Smooth muscle cell (in vitro differentiated cells): ENCODE data around the gene FBXW9. TPM values are rescaled to one million over a fixed set of nuclear protein-coding genes. Genes with fewer than 3 reads are reported as not detected.

Experiments used
- DNase-seq: peaks from one replicate; lab custom pipeline; 2025; ENCODE audit not compliant: unreplicated experiment; lab: John Stamatoyannopoulos, UW
- H2AFZ ChIP-seq: fragments of 200-600 bp; sonication (generic); 2 replicates; pipeline ENCODE4 v1.6.0; 2016; ENCODE audit warnings: antibody characterized with exemption, low read depth, mild to moderate bottlenecking
- H3F3A ChIP-seq: fragments of 200-600 bp; sonication (generic); 2 replicates; pipeline ENCODE4 v1.6.0; 2017; ENCODE audit warnings: antibody characterized with exemption, low read depth
- H3K27ac ChIP-seq: fragments of 200-600 bp; sonication (generic); 2 replicates; pipeline ENCODE4 v1.5.1; 2016; ENCODE audit warnings: low read depth, mild to moderate bottlenecking
- H3K27me3 ChIP-seq: fragments of 200-600 bp; sonication (generic); 2 replicates; pipeline ENCODE4 v1.6.1; 2016; ENCODE audit warnings: low read depth, mild to moderate bottlenecking
- H3K36me3 ChIP-seq: fragments of 200-600 bp; sonication (generic); 2 replicates; pipeline ENCODE4 v1.5.1; 2016; ENCODE audit warnings: low read depth
- H3K4me1 ChIP-seq: fragments of 200-600 bp; sonication (generic); 2 replicates; pipeline ENCODE4 v1.5.1; 2016; ENCODE audit warnings: low read depth
- H3K4me2 ChIP-seq: fragments of 200-600 bp; sonication (generic); 2 replicates; pipeline ENCODE4 v1.6.0; 2016; ENCODE audit warnings: mild to moderate bottlenecking
- H3K4me3 ChIP-seq: fragments of 200-600 bp; sonication (generic); 2 replicates; pipeline ENCODE4 v1.5.1; 2016; ENCODE audit warnings: mild to moderate bottlenecking
- H3K79me2 ChIP-seq: fragments of 200-600 bp; sonication (generic); 2 replicates; pipeline ENCODE4 v1.6.0; 2016; ENCODE audit warnings: low read depth, mild to moderate bottlenecking
- H3K9ac ChIP-seq: fragments of 200-600 bp; sonication (generic); 2 replicates; pipeline ENCODE4 v1.6.0; 2016; ENCODE audit warnings: low read depth
- H3K9me3 ChIP-seq: fragments of 200-600 bp; sonication (generic); replicated peaks from 2 replicates; pipeline ENCODE4 v1.5.1; 2016; ENCODE audit warnings: low read depth
- H4K20me1 ChIP-seq: fragments of 200-600 bp; sonication (generic); 2 replicates; pipeline ENCODE4 v1.6.0; 2016; ENCODE audit warnings: low read depth
- WGBS: methylation state at CpG from one replicate; pipeline ENCODE4 v1.1.7; 2016; ENCODE audit warnings: low lambda C conversion rate; 5-methylcytosine and 5-hydroxymethylcytosine counted together
- polyA plus RNA-seq: library from polyadenylated mRNA; unstranded; fragments of >200 nt; fragmentation: Nextera tagmentation; extraction: Ambion mirVana; gene quantifications from 2 replicates; pipeline ENCODE4 v1.2.1, GENCODE V29; 2016
- small RNA-seq: library from RNA; depleted of rRNA; stranded (forward); fragments of <200 nt; gene quantifications from one replicate; pipeline ENCODE3, GENCODE V24; 2014
- total RNA-seq: library from RNA; depleted of rRNA; stranded (reverse); fragments of >200 nt; gene quantifications from 2 replicates; pipeline ENCODE4 v1.2.3, GENCODE V29; 2014
- TF ChIP-seq, protein P1 (sequence below): fragments of 200-600 bp; sonication (generic); IDR thresholded peaks from 2 replicates; pipeline ENCODE4 v1.5.1; 2017; ENCODE audit warnings: borderline replicate concordance, mild to moderate bottlenecking, antibody characterized with exemption; ENCODE audit not compliant: insufficient read depth, poor library complexity, severe bottlenecking

FBXW9 gene
- total and polyA plus RNA-seq, 2 experiments from 2014 or later = 9.1 to 17.3 TPM

DNA sequence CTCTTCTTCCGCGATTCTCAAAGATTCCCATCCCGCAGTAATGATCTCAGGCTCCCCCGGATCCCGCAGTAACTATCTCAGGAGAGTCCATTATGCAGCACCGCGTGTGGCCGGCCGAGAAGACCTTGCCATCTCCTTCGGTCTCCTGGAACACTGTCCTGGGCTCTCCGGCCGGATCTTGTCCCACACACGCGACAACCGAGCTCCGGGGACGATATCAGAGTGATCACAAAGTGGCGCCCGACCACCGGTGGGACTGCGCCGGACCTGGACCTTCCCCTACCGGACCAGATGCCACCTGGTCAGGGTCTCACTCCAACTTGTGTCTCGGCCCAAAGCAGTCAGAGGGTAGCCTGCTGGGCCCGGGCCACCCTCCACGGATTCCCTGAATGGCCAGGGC lies 53.9 kb downstream of the FBXW9 start:
- no peak for DNase-seq
- 97% methylated on average over 26 of the region's 26 CpGs for WGBS
- TF ChIP-seq, protein P1, sequence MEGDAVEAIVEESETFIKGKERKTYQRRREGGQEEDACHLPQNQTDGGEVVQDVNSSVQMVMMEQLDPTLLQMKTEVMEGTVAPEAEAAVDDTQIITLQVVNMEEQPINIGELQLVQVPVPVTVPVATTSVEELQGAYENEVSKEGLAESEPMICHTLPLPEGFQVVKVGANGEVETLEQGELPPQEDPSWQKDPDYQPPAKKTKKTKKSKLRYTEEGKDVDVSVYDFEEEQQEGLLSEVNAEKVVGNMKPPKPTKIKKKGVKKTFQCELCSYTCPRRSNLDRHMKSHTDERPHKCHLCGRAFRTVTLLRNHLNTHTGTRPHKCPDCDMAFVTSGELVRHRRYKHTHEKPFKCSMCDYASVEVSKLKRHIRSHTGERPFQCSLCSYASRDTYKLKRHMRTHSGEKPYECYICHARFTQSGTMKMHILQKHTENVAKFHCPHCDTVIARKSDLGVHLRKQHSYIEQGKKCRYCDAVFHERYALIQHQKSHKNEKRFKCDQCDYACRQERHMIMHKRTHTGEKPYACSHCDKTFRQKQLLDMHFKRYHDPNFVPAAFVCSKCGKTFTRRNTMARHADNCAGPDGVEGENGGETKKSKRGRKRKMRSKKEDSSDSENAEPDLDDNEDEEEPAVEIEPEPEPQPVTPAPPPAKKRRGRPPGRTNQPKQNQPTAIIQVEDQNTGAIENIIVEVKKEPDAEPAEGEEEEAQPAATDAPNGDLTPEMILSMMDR = no peak

DNA sequence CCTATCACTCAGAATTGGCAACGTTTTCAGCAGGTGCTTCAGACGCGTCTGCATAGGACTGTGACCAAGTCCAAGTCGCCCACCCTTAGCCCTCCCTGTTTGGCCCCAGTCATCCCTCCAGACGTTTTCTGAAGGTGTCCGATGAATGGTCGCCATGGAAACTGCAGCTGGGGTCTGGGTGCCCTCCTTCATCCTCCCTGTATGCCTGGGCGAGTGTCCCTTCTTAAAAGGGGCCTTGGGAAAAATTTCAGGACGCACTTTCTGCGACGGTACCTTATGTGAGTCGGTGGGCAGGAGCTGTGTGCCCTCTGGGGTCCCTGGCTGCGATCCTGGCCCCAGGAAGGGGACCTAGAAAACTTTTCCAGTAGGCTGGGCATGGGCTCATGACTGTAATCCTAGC lies 55.0 kb downstream of the FBXW9 start:
- no peaks in the 10 kb centered on the region for H3K36me3 ChIP-seq

More for the DNA sequence above, 53.9 kb downstream of the FBXW9 start:
- no peaks in the 10 kb centered on the region for H3K36me3 ChIP-seq
- no peaks in the 10 kb centered on the region for H3K9me3 ChIP-seq
- no peak overlapping the region for H3K4me3 ChIP-seq
- no peaks in the 10 kb centered on the region for H3K27me3 ChIP-seq
- H4K20me1 ChIP-seq = no peaks in the 10 kb centered on the region
- H3K79me2 ChIP-seq = no peaks in the 10 kb centered on the region
- peaks cover 4% of the 10 kb centered on the region for H3K4me1 ChIP-seq
- no peak overlapping the region for H3K27ac ChIP-seq
- no peaks in the 10 kb centered on the region for H3F3A ChIP-seq
- no peak overlapping the region for H2AFZ ChIP-seq
- no peak overlapping the region for H3K4me2 ChIP-seq
- H3K9ac ChIP-seq = no peak overlapping the region

DNA sequence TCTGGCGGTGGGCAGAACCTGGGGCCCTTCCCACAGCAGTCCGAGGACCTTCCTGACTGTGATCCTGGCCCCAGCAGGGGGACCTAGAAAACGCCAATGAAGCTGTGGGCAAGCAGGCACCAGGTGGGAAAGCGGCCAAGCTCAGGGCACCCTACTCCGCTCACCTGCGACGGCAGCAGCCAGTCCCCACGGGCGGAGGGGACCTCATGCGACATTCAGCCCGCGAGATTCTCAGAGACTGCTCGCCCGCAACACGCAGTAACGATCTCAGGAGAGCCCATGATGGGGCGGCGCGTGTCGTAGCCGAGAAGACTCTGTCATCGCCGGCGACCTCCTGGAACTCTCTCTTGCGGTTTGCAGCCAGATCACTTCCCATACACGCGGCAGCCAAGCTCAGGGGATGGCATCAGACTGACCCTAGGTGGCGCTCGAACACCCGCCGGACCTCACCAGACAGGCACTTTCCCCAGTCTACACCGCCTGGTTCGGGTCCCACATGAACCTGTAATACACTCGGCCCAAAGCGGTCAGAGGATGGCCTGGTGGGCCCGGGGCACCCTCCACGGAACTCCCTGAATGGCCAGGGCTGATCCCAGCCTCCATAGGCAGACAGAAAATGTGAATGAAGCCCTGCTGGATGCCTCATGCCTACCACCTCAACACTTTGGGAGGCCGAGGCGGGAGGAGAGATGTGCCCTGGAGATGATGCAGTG lies 56.4 kb downstream of the FBXW9 start:
- Histone ChIP-seq H3K9me3 (no peaks in the 10 kb centered on the region), H3K9ac (peak overlapping the region; percentile 62), H3K4me1 (peaks cover 4% of the 10 kb centered on the region), H3F3A (no peaks in the 10 kb centered on the region), H3K4me3 (peak overlapping the region; percentile 35), H4K20me1 (no peaks in the 10 kb centered on the region), H3K36me3 (no peaks in the 10 kb centered on the region), H3K27me3 (no peaks in the 10 kb centered on the region), H3K27ac (peak overlapping the region; percentile 52), H3K4me2 (peak overlapping the region; percentile 83), H2AFZ (peak overlapping the region; percentile 58), H3K79me2 (no peaks in the 10 kb centered on the region)
- peak; percentile 36 for DNase-seq
- 16% methylated on average over 39 of the region's 39 CpGs for WGBS
- TF ChIP-seq, protein P1 = peak; percentile 69

More for the DNA sequence above, 55.0 kb downstream of the FBXW9 start:
- WGBS = 89% methylated on average over 13 of the region's 13 CpGs
- H3F3A ChIP-seq = no peaks in the 10 kb centered on the region
- H3K9ac ChIP-seq = no peak overlapping the region
- no peaks in the 10 kb centered on the region for H4K20me1 ChIP-seq
- H3K4me1 ChIP-seq = peaks cover 4% of the 10 kb centered on the region
- DNase-seq = no peak
- TF ChIP-seq, protein P1 = no peak
- H3K4me2 ChIP-seq = no peak overlapping the region
- no peaks in the 10 kb centered on the region for H3K27me3 ChIP-seq
- no peak overlapping the region for H3K27ac ChIP-seq
- H3K79me2 ChIP-seq = no peaks in the 10 kb centered on the region
- H3K9me3 ChIP-seq = no peaks in the 10 kb centered on the region
- no peak overlapping the region for H3K4me3 ChIP-seq
- H2AFZ ChIP-seq = no peak overlapping the region

Small RNA genes lying within 50 kb of the gene (small RNA-seq; reads per million reads assigned to genes)
- gene SNORD41 = 914 reads per million, percentile 100 among the genes with 10 or more reads in this experiment

Other genes starting within 250 kb of the FBXW9 start
- gene ZNF709, start 211.8 kb downstream of the FBXW9 start, total RNA-seq = 1.2 and 4.0 TPM in 2 replicates
- gene ZNF709, start 211.8 kb downstream of the FBXW9 start, polyA plus RNA-seq = 0.29 and 1.4 TPM in 2 replicates
- gene ZNF564, start 145.1 kb downstream of the FBXW9 start, total RNA-seq = 6.5 and 6.9 TPM in 2 replicates
- gene ZNF564, start 145.1 kb downstream of the FBXW9 start, polyA plus RNA-seq = 2.8 and 3.6 TPM in 2 replicates
- 3.8 and 7.1 TPM in 2 replicates for gene ZNF490, start 85.8 kb downstream of the FBXW9 start, total RNA-seq
- gene ZNF490, start 85.8 kb downstream of the FBXW9 start, polyA plus RNA-seq = 1.1 and 1.4 TPM in 2 replicates
- gene ZNF791, start 85.7 kb downstream of the FBXW9 start, total RNA-seq = 17.4 and 25.9 TPM in 2 replicates
- 15.3 and 20.6 TPM in 2 replicates for gene ZNF791, start 85.7 kb downstream of the FBXW9 start, polyA plus RNA-seq
- gene MAN2B1, start 29.9 kb downstream of the FBXW9 start, total RNA-seq = 69.2 and 77.9 TPM in 2 replicates
- 46.1 and 51.0 TPM in 2 replicates for gene MAN2B1, start 29.9 kb downstream of the FBXW9 start, polyA plus RNA-seq
- gene WDR83, start 29.8 kb downstream of the FBXW9 start, total RNA-seq = 4.8 and 12.4 TPM in 2 replicates
- gene WDR83, start 29.8 kb downstream of the FBXW9 start, polyA plus RNA-seq = 21.6 TPM in 2 replicates
- 44.0 and 67.6 TPM in 2 replicates for gene DHPS, start 14.8 kb downstream of the FBXW9 start, total RNA-seq
- gene DHPS, start 14.8 kb downstream of the FBXW9 start, polyA plus RNA-seq = 43.9 and 57.3 TPM in 2 replicates
- not detected in 2 replicates for gene GNG14, start 8.6 kb downstream of the FBXW9 start, total RNA-seq
- 2.0 TPM in 1 of 2 replicates, not detected in the other for gene GNG14, start 8.6 kb downstream of the FBXW9 start, polyA plus RNA-seq
- 43.0 and 45.4 TPM in 2 replicates for gene TNPO2, start 27.3 kb upstream of the FBXW9 start, total RNA-seq
- 8.7 and 10.7 TPM in 2 replicates for gene TNPO2, start 27.3 kb upstream of the FBXW9 start, polyA plus RNA-seq
- 156 and 171 TPM in 2 replicates for gene TRIR, start 38.1 kb upstream of the FBXW9 start, total RNA-seq
- gene TRIR, start 38.1 kb upstream of the FBXW9 start, polyA plus RNA-seq = 191 and 212 TPM in 2 replicates
- gene GET3, start 40.9 kb upstream of the FBXW9 start, total RNA-seq = 46.8 and 51.4 TPM in 2 replicates
- gene GET3, start 40.9 kb upstream of the FBXW9 start, polyA plus RNA-seq = 99.6 and 106 TPM in 2 replicates
- gene BEST2, start 55.2 kb upstream of the FBXW9 start, total RNA-seq = not detected in 2 replicates
- gene BEST2, start 55.2 kb upstream of the FBXW9 start, polyA plus RNA-seq = 0.30 TPM in 1 of 2 replicates, not detected in the other
- gene HOOK2, start 78.9 kb upstream of the FBXW9 start, total RNA-seq = 16.7 and 20.5 TPM in 2 replicates
- gene HOOK2, start 78.9 kb upstream of the FBXW9 start, polyA plus RNA-seq = 14.6 and 48.3 TPM in 2 replicates
- gene JUNB, start 94.9 kb upstream of the FBXW9 start, total RNA-seq = 687 and 756 TPM in 2 replicates
- gene JUNB, start 94.9 kb upstream of the FBXW9 start, polyA plus RNA-seq = 1,281 and 1,575 TPM in 2 replicates
- gene PRDX2, start 105.2 kb upstream of the FBXW9 start, total RNA-seq = 351 and 400 TPM in 2 replicates
- 371 and 391 TPM in 2 replicates for gene PRDX2, start 105.2 kb upstream of the FBXW9 start, polyA plus RNA-seq
- not detected in 2 replicates for gene THSD8, start 105.4 kb upstream of the FBXW9 start, total RNA-seq
- 8.0 and 10.1 TPM in 2 replicates for gene THSD8, start 105.4 kb upstream of the FBXW9 start, polyA plus RNA-seq
- gene RNASEH2A, start 110.0 kb upstream of the FBXW9 start, total RNA-seq = 8.7 and 15.7 TPM in 2 replicates
- 34.8 and 34.9 TPM in 2 replicates for gene RNASEH2A, start 110.0 kb upstream of the FBXW9 start, polyA plus RNA-seq
- gene RTBDN, start 137.9 kb upstream of the FBXW9 start, total RNA-seq = 4.6 TPM in 1 of 2 replicates, not detected in the other
- gene RTBDN, start 137.9 kb upstream of the FBXW9 start, polyA plus RNA-seq = 1.7 TPM in 1 of 2 replicates, not detected in the other
- 0.99 and 3.2 TPM in 2 replicates for gene MAST1, start 141.9 kb upstream of the FBXW9 start, total RNA-seq
- gene MAST1, start 141.9 kb upstream of the FBXW9 start, polyA plus RNA-seq = 2.0 and 2.7 TPM in 2 replicates
- gene DNASE2, start 184.8 kb upstream of the FBXW9 start, total RNA-seq = 19.5 and 26.3 TPM in 2 replicates
- 44.9 and 48.1 TPM in 2 replicates for gene DNASE2, start 184.8 kb upstream of the FBXW9 start, polyA plus RNA-seq
- gene KLF1, start 190.6 kb upstream of the FBXW9 start, total RNA-seq = not detected in 2 replicates
- 0.09 TPM in 1 of 2 replicates, not detected in the other for gene KLF1, start 190.6 kb upstream of the FBXW9 start, polyA plus RNA-seq
- 9.7 and 17.4 TPM in 2 replicates for gene GCDH, start 194.5 kb upstream of the FBXW9 start, total RNA-seq
- gene GCDH, start 194.5 kb upstream of the FBXW9 start, polyA plus RNA-seq = 10.9 and 15.3 TPM in 2 replicates
- 0.90 and 1.4 TPM in 2 replicates for gene SYCE2, start 222.7 kb upstream of the FBXW9 start, total RNA-seq
- 0.91 and 2.9 TPM in 2 replicates for gene SYCE2, start 222.7 kb upstream of the FBXW9 start, polyA plus RNA-seq
- gene FARSA, start 237.1 kb upstream of the FBXW9 start, total RNA-seq = 28.6 and 46.1 TPM in 2 replicates
- gene FARSA, start 237.1 kb upstream of the FBXW9 start, polyA plus RNA-seq = 86.9 and 94.0 TPM in 2 replicates
- 800 and 956 TPM in 2 replicates for gene CALR, start 242.0 kb upstream of the FBXW9 start, total RNA-seq
- 640 and 833 TPM in 2 replicates for gene CALR, start 242.0 kb upstream of the FBXW9 start, polyA plus RNA-seq
- 74.4 and 97.1 TPM in 2 replicates for gene RAD23A, start 249.2 kb upstream of the FBXW9 start, total RNA-seq
- gene RAD23A, start 249.2 kb upstream of the FBXW9 start, polyA plus RNA-seq = 176 and 191 TPM in 2 replicates